HCT116 (cell line): ENCODE data around the gene ABCC1. TPM values are rescaled to one million over a fixed set of nuclear protein-coding genes. Genes with fewer than 3 reads are reported as not detected.

Source experiments
- ATAC-seq: fragments of 200-7000 bp; cut with Tn5 transposase; 2 replicates; pipeline ENCODE4 v1.9.1; 2020; ENCODE audit warnings: mild to moderate bottlenecking, moderate library complexity
- BruUV-seq: library from RNA; stranded (reverse); fragments of 400-500 nt; replicated peaks from 2 replicates; lab custom pipeline; 2021; lab: Mats Ljungman, UMichigan
- CTCF ChIA-PET: fragments of 300-600 bp; sonication (Branson Sonifier 250); formaldehyde crosslinking; loops from one replicate; lab custom pipeline; 2021; ENCODE audit warnings: antibody characterized with exemption; lab: Charles Lee
- POLR2A ChIA-PET: fragments of 300-600, 350-600 bp; sonication (Branson Sonifier 250); formaldehyde crosslinking; loops from one replicate; lab custom pipeline; 2021; ENCODE audit warnings: antibody characterized with exemption; lab: Charles Lee
- RAD21 ChIA-PET, 2 experiments: fragments of 300-600 bp; sonication (Branson Sonifier 250); formaldehyde crosslinking; loops; one replicate each; lab custom pipeline; 2023; ENCODE audit warnings: low total read pairs in 2 of 2; ENCODE audit not compliant: uncharacterized antibody in 2 of 2, unreplicated experiment in 2 of 2, low non-redundant PET in 1 of 2; lab: Charles Lee
- DNase-seq: peaks from one replicate; pipeline ENCODE4 v3.0.0-alpha.2; 2010; ENCODE audit warnings: low read depth, low spot score
- H2AFZ ChIP-seq: fragments of 200-600 bp; shearing (Covaris generic), sonication (generic); 2 replicates; pipeline ENCODE4 v1.6.1; 2017; ENCODE audit warnings: low read depth, mixed run types, mixed read lengths, antibody characterized with exemption, low read length; ENCODE audit not compliant: poor library complexity, severe bottlenecking
- H3K27ac ChIP-seq: 2 replicates; pipeline ENCODE4 v1.5.1; 2012; ENCODE audit warnings: low read depth, low read length
- H3K27me3 ChIP-seq: fragments of 200-600 bp; sonication (generic); 2 replicates; pipeline ENCODE4 v1.6.1; 2016; ENCODE audit warnings: mixed run types, low read length, mixed read lengths; ENCODE audit not compliant: insufficient read depth
- H3K36me3 ChIP-seq, 2 experiments: fragments of 200-500 bp in 1 of 2; fragments of 200-600 bp in 1 of 2; sonication (Bioruptor generic) in 1 of 2; sonication (generic) in 1 of 2; 2 replicates each; pipeline versions ENCODE4 v1.5.1 to v1.6.1; 2014 to 2016; ENCODE audit warnings: low read length in 2 of 2, inconsistent platforms in 1 of 2, mixed read lengths in 1 of 2, mixed run types in 1 of 2; ENCODE audit not compliant: insufficient read depth in 2 of 2, control insufficient read depth in 1 of 2
- H3K4me1 ChIP-seq, 2 experiments: fragments of 200-600 bp in 1 of 2; sonication (generic) in 1 of 2; 2 replicates each; pipeline versions ENCODE4 v1.5.1 to v1.6.1; 2012 to 2017; ENCODE audit warnings: low read length in 2 of 2, inconsistent platforms in 1 of 2, mild to moderate bottlenecking in 1 of 2, mixed read lengths in 1 of 2, mixed run types in 1 of 2, moderate library complexity in 1 of 2; ENCODE audit not compliant: insufficient read depth in 2 of 2, control insufficient read depth in 1 of 2
- H3K4me2 ChIP-seq: fragments of 200-600 bp; sonication (generic); 2 replicates; pipeline ENCODE4 v1.6.1; 2017; ENCODE audit warnings: mixed run types, low read length, mixed read lengths
- H3K4me3 ChIP-seq, 2 experiments: fragments of 200-600 bp in 1 of 2; sonication (generic) in 1 of 2; replicated peaks in 1 of 2; 2 replicates each; pipeline ENCODE4 v1.5.1; 2011 to 2016; ENCODE audit warnings: low read length in 2 of 2, control low read depth in 1 of 2, low read depth in 1 of 2, mild to moderate bottlenecking in 1 of 2, mixed read lengths in 1 of 2, mixed run types in 1 of 2
- H3K79me2 ChIP-seq: fragments of 200-600 bp; sonication (generic); 2 replicates; pipeline ENCODE4 v1.6.1; 2017; ENCODE audit warnings: mild to moderate bottlenecking, mixed run types, low read length, moderate library complexity, mixed read lengths; ENCODE audit not compliant: insufficient read depth
- H3K9ac ChIP-seq: fragments of 200-600 bp; sonication (generic); 2 replicates; pipeline ENCODE4 v1.6.1; 2016; ENCODE audit warnings: low read length, mixed read lengths
- H3K9me2 ChIP-seq: fragments of 200-600 bp; sonication (generic), shearing (Covaris generic); 2 replicates; pipeline ENCODE4 v1.6.1; 2017; ENCODE audit warnings: mixed run types, mild to moderate bottlenecking, moderate library complexity; ENCODE audit not compliant: insufficient read depth
- H3K9me3 ChIP-seq, 2 experiments: fragments of 200-500 bp in 1 of 2; fragments of 200-600 bp in 1 of 2; sonication (Bioruptor generic) in 1 of 2; sonication (generic) in 1 of 2; 2 replicates each; pipeline ENCODE4 v1.6.1; 2014 to 2017; ENCODE audit warnings: low read length in 2 of 2, mixed read lengths in 2 of 2, inconsistent platforms in 1 of 2, low read depth in 1 of 2, mild to moderate bottlenecking in 1 of 2, mixed run types in 1 of 2, moderate library complexity in 1 of 2; ENCODE audit not compliant: control insufficient read depth in 1 of 2, insufficient read depth in 1 of 2
- H4K20me1 ChIP-seq: fragments of 200-600 bp; sonication (generic), shearing (Covaris generic); 2 replicates; pipeline ENCODE4 v1.6.1; 2017; ENCODE audit warnings: mixed run types, mild to moderate bottlenecking, moderate library complexity; ENCODE audit not compliant: insufficient read depth
- CBX3 ChIP-seq: IDR thresholded peaks from 2 replicates; pipeline ENCODE4 v1.6.1; 2012; ENCODE audit warnings: low read depth
- EGR1 ChIP-seq: IDR thresholded peaks from 2 replicates; pipeline ENCODE4 v1.6.1; 2012; ENCODE audit warnings: low read depth
- FOSL1 ChIP-seq: IDR thresholded peaks from 2 replicates; pipeline ENCODE4 v1.6.1; 2012; ENCODE audit warnings: low read depth
- RAD21 ChIP-seq: IDR thresholded peaks from 2 replicates; pipeline ENCODE4 v1.6.1; 2012; ENCODE audit warnings: low read depth, mild to moderate bottlenecking
- SRF ChIP-seq: IDR thresholded peaks from 2 replicates; pipeline ENCODE4 v1.6.1; 2012; ENCODE audit warnings: low read depth
- TCF7L2 ChIP-seq: IDR thresholded peaks from 2 replicates; pipeline ENCODE4 v1.7.0; 2011; ENCODE audit warnings: borderline replicate concordance, inconsistent platforms; ENCODE audit not compliant: insufficient read depth, insufficient read length; ENCODE audit errors: extremely low read depth
- YY1 ChIP-seq: IDR thresholded peaks from 2 replicates; pipeline ENCODE4 v1.6.1; 2011; ENCODE audit warnings: low read length, low read depth, moderate library complexity, mild to moderate bottlenecking; ENCODE audit not compliant: insufficient replicate concordance; ENCODE audit errors: extremely low read depth
- ZNF274 ChIP-seq: fragments of 200-500 bp; sonication (Bioruptor generic); IDR thresholded peaks from 2 replicates; pipeline ENCODE4 v1.6.1; 2014; ENCODE audit warnings: mild to moderate bottlenecking, low read depth, low read length, inconsistent platforms
- intact Hi-C: fragments of 100-400 bp; cut with micrococcal nuclease; formaldehyde crosslinking; loops from 2 replicates; pipeline ENCODE4 v1.10.0; 2022
- total RNA-seq: library from RNA; stranded (reverse); gene quantifications from one replicate; pipeline ENCODE4 v1.2.1, GENCODE V29; 2021; ENCODE audit not compliant: unreplicated experiment
- TF ChIP-seq, protein P1 (sequence below): IDR thresholded peaks from 2 replicates; pipeline ENCODE4 v1.6.1; 2011; ENCODE audit warnings: mild to moderate bottlenecking, low read length, moderate library complexity; ENCODE audit not compliant: insufficient replicate concordance; ENCODE audit errors: extremely low read depth

ABCC1 gene
- total RNA-seq, 1 experiment from 2014 or later = 61.9 TPM

DNA sequence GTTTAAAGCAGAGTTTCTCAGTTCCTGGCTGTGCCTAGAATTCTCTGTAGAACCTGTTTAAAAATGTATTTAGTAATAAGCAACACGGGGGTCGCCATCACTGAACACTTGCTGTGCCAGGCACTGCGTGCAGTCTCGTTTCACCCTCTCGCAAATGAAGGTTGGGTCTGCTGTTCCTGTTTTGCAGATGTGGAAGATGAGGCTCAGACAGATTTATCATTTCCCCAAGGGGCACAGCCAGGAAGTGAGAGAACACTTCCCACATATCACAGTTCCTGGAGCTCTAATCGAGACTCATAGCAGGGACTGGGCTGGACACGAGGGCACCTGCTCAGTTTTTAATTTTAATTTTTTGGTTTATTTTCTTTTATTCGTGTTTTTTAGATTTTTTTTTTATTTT is 151.2 kb downstream of the ABCC1 start:
- Histone ChIP-seq H3K27me3 (no peaks in the 10 kb centered on the region), H3K9me2 (no peaks in the 10 kb centered on the region), H3K4me1 (no peaks in the 10 kb centered on the region), H2AFZ (no peak overlapping the region), H3K79me2 (no peaks in the 10 kb centered on the region), H3K27ac (no peak overlapping the region), H3K9me3 (no peaks in the 10 kb centered on the region), H3K4me3 (no peak overlapping the region), H4K20me1 (no peaks in the 10 kb centered on the region), H3K36me3 (peaks cover 21 to 31% of the 10 kb centered on the region in 2 experiments; a peak in 3 of 4 replicates), H3K9ac (no peak overlapping the region), H3K4me2 (no peak overlapping the region)
- POLR2A ChIA-PET = no interaction called here
- CTCF ChIA-PET = no interaction called here
- no TSS peak for BruUV-seq
- no peak for ATAC-seq
- no peak for TF ChIP-seq RAD21
- RAD21 ChIA-PET = no interaction called here
- intact Hi-C loops = no loop called here
- no peak for DNase-seq

DNA sequence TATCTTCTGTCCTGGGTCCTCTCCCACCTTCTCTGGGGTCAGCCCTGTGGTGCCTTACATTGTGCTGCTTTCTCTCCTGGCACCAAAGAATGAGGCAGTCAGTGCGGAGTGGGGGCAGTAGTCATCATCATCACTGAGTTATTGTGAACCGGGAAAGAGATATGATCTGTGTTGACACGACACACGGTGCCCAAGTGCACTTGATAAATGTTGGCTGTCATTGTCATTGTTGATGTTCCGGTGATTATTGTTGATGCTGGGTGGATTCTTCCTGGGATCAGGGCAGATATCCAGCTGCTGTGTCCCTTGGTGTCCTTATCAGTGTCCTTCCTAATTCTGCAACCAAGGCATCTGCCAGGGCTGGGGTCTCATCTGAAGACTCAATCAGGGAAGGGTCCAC is 152.2 kb downstream of the ABCC1 start:
- Histone ChIP-seq H3K9me2 (no peaks in the 10 kb centered on the region), H4K20me1 (no peaks in the 10 kb centered on the region), H3K36me3 (peaks cover 22 to 26% of the 10 kb centered on the region in 2 experiments; a peak in 3 of 4 replicates), H3K79me2 (no peaks in the 10 kb centered on the region), H3K9ac (no peak overlapping the region), H2AFZ (no peak overlapping the region), H3K4me3 (no peak overlapping the region), H3K27me3 (no peaks in the 10 kb centered on the region), H3K27ac (no peak overlapping the region), H3K9me3 (no peaks in the 10 kb centered on the region), H3K4me2 (no peak overlapping the region), H3K4me1 (no peaks in the 10 kb centered on the region)
- ATAC-seq (no peak), DNase-seq (no peak)
- POLR2A ChIA-PET = no interaction called here
- no TSS peak for BruUV-seq
- intact Hi-C loops = no loop called here
- CTCF ChIA-PET = no interaction called here
- RAD21 ChIA-PET = no interaction called here
- TF ChIP-seq ZNF274 = no peak
- TF ChIP-seq EGR1 = no peak
- TF ChIP-seq RAD21 = no peak
- TF ChIP-seq CBX3 = no peak
- TF ChIP-seq YY1 = no peak
- no peak for TF ChIP-seq SRF
- no peak for TF ChIP-seq FOSL1
- no peak for TF ChIP-seq TCF7L2
- TF ChIP-seq, protein P1, sequence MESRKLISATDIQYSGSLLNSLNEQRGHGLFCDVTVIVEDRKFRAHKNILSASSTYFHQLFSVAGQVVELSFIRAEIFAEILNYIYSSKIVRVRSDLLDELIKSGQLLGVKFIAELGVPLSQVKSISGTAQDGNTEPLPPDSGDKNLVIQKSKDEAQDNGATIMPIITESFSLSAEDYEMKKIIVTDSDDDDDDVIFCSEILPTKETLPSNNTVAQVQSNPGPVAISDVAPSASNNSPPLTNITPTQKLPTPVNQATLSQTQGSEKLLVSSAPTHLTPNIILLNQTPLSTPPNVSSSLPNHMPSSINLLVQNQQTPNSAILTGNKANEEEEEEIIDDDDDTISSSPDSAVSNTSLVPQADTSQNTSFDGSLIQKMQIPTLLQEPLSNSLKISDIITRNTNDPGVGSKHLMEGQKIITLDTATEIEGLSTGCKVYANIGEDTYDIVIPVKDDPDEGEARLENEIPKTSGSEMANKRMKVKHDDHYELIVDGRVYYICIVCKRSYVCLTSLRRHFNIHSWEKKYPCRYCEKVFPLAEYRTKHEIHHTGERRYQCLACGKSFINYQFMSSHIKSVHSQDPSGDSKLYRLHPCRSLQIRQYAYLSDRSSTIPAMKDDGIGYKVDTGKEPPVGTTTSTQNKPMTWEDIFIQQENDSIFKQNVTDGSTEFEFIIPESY = no peak
